A549 (cell line): ENCODE results near the gene PNPLA8.

Experiments used
- CBX2 ChIP-seq: fragments of 200-600 bp; sonication (generic); IDR thresholded peaks from 2 replicates; pipeline ENCODE4 v1.6.1; 2016; ENCODE audit warnings: low read depth, mild to moderate bottlenecking, borderline replicate concordance
- EP300 ChIP-seq, 2 experiments: fragments of >200 bp; sonication (Bioruptor Twin); formaldehyde crosslinking; IDR thresholded peaks; 2 replicates in 1 of 2; 3 replicates in 1 of 2; pipeline ENCODE4 v1.6.1; 2016 to 2017
- PHF8 ChIP-seq: fragments of 200-600 bp; sonication (generic); IDR thresholded peaks from 2 replicates; pipeline ENCODE4 v1.6.1; 2016; ENCODE audit warnings: low read depth, mild to moderate bottlenecking, antibody characterized with exemption, moderate library complexity, borderline replicate concordance
- POLR2A ChIP-seq: IDR thresholded peaks from 2 replicates; pipeline ENCODE4 v1.6.1; 2012; ENCODE audit warnings: mild to moderate bottlenecking, low read length
- RNF2 ChIP-seq: fragments of 200-600 bp; sonication (generic); IDR thresholded peaks from 2 replicates; pipeline ENCODE4 v1.6.1; 2016; ENCODE audit warnings: low read depth, mild to moderate bottlenecking, antibody characterized with exemption, moderate library complexity, borderline replicate concordance
- TF ChIP-seq, protein P1 (sequence below): fragments of >200 bp; sonication (Bioruptor Twin); formaldehyde crosslinking; IDR thresholded peaks from 3 replicates; pipeline ENCODE4 v1.5.1; 2016
- TF ChIP-seq, protein P2 (sequence below): fragments of 200-600 bp; sonication (generic); IDR thresholded peaks from 2 replicates; pipeline ENCODE4 v1.6.1; 2016; ENCODE audit warnings: antibody characterized with exemption, mild to moderate bottlenecking, moderate library complexity
- TF ChIP-seq, protein P3 (sequence below): fragments of 150-350 bp; IDR thresholded peaks from 2 replicates; pipeline ENCODE4 v1.6.1; 2014; ENCODE audit warnings: low read depth, mild to moderate bottlenecking, low read length

DNA sequence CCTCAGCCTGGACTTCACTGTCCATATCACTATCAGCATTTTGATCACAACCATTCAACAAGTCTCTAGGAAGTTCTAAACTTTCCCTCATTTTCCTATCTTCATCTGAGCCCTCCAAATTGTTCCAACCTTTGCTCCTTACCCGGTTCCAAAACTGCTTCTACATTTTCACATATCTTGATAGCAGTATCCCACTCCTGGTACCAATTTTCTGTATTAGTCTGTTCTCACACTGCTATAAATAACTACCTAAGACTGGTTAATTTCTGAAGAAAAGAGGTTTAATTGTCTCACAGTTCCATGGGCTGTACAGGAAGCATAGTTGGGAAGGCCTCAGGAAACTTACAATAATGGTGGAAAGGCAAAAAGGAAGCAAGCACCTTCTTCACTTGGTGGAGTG, 31.7 kb upstream of the PNPLA8 start:
- TF ChIP-seq, protein P1, sequence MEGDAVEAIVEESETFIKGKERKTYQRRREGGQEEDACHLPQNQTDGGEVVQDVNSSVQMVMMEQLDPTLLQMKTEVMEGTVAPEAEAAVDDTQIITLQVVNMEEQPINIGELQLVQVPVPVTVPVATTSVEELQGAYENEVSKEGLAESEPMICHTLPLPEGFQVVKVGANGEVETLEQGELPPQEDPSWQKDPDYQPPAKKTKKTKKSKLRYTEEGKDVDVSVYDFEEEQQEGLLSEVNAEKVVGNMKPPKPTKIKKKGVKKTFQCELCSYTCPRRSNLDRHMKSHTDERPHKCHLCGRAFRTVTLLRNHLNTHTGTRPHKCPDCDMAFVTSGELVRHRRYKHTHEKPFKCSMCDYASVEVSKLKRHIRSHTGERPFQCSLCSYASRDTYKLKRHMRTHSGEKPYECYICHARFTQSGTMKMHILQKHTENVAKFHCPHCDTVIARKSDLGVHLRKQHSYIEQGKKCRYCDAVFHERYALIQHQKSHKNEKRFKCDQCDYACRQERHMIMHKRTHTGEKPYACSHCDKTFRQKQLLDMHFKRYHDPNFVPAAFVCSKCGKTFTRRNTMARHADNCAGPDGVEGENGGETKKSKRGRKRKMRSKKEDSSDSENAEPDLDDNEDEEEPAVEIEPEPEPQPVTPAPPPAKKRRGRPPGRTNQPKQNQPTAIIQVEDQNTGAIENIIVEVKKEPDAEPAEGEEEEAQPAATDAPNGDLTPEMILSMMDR = no peak
- no peak for TF ChIP-seq POLR2A
- no peak for TF ChIP-seq RNF2
- TF ChIP-seq PHF8 = no peak
- TF ChIP-seq EP300 (IDR thresholded peaks at IDR 0.05) = no peak
- TF ChIP-seq, protein P2, sequence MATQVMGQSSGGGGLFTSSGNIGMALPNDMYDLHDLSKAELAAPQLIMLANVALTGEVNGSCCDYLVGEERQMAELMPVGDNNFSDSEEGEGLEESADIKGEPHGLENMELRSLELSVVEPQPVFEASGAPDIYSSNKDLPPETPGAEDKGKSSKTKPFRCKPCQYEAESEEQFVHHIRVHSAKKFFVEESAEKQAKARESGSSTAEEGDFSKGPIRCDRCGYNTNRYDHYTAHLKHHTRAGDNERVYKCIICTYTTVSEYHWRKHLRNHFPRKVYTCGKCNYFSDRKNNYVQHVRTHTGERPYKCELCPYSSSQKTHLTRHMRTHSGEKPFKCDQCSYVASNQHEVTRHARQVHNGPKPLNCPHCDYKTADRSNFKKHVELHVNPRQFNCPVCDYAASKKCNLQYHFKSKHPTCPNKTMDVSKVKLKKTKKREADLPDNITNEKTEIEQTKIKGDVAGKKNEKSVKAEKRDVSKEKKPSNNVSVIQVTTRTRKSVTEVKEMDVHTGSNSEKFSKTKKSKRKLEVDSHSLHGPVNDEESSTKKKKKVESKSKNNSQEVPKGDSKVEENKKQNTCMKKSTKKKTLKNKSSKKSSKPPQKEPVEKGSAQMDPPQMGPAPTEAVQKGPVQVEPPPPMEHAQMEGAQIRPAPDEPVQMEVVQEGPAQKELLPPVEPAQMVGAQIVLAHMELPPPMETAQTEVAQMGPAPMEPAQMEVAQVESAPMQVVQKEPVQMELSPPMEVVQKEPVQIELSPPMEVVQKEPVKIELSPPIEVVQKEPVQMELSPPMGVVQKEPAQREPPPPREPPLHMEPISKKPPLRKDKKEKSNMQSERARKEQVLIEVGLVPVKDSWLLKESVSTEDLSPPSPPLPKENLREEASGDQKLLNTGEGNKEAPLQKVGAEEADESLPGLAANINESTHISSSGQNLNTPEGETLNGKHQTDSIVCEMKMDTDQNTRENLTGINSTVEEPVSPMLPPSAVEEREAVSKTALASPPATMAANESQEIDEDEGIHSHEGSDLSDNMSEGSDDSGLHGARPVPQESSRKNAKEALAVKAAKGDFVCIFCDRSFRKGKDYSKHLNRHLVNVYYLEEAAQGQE = no peak
- TF ChIP-seq CBX2 = no peak
- TF ChIP-seq, protein P3, sequence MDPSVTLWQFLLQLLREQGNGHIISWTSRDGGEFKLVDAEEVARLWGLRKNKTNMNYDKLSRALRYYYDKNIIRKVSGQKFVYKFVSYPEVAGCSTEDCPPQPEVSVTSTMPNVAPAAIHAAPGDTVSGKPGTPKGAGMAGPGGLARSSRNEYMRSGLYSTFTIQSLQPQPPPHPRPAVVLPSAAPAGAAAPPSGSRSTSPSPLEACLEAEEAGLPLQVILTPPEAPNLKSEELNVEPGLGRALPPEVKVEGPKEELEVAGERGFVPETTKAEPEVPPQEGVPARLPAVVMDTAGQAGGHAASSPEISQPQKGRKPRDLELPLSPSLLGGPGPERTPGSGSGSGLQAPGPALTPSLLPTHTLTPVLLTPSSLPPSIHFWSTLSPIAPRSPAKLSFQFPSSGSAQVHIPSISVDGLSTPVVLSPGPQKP = no peak
